H1 (cell line): ENCODE results near the gene ELFN2. TPM values are rescaled to one million over a fixed set of nuclear protein-coding genes. Genes with fewer than 3 reads are reported as not detected.
A peak's percentile ranks its signal among the peaks of the same experiment; 100 is the strongest.

Experiments
- CTCF ChIA-PET: fragments of 300-600 bp; sonication (Branson Sonifier 250); formaldehyde crosslinking; loops from one replicate; lab custom pipeline; 2021; ENCODE audit not compliant: partially characterized antibody; lab: Charles Lee
- POLR2A ChIA-PET: fragments of 300-600 bp; sonication (Branson Sonifier 250); formaldehyde crosslinking; loops from one replicate; lab custom pipeline; 2021; ENCODE audit warnings: inconsistent platforms; ENCODE audit not compliant: partially characterized antibody; lab: Charles Lee
- DNase-seq, 2 experiments: peaks; one replicate each; pipeline versions ENCODE4 v3.0.0 to v3.0.0-alpha.2; 2010 to 2022; ENCODE audit warnings: low spot score in 2 of 2, low read depth in 1 of 2, mixed read lengths in 1 of 2
- FAIRE-seq: peaks from 2 replicates; lab custom pipeline; 2011; peaks lifted over from hg19 to GRCh38; lab: Jason Lieb, UNC
- H2AFZ ChIP-seq: 2 replicates; pipeline ENCODE4 v1.8.1; 2012; ENCODE audit warnings: low read length, inconsistent platforms
- H2AK5ac ChIP-seq: 2 replicates; pipeline ENCODE4 v1.6.1; 2013; ENCODE audit warnings: low read depth, low read length
- H2BK120ac ChIP-seq: replicated peaks from 2 replicates; pipeline ENCODE3; 2013; ENCODE audit warnings: low read depth, low read length, inconsistent platforms
- H2BK12ac ChIP-seq: 2 replicates; pipeline ENCODE4 v1.6.1; 2013; ENCODE audit warnings: low read depth, low read length
- H2BK15ac ChIP-seq: 2 replicates; pipeline ENCODE4 v1.6.1; 2013; ENCODE audit warnings: low read length
- H2BK20ac ChIP-seq: 2 replicates; pipeline ENCODE4 v1.6.1; 2013; ENCODE audit warnings: low read length
- H2BK5ac ChIP-seq: 2 replicates; pipeline ENCODE4 v1.6.1; 2013; ENCODE audit warnings: low read depth, low read length
- H3K14ac ChIP-seq: 2 replicates; pipeline ENCODE4 v1.6.1; 2013; ENCODE audit warnings: inconsistent platforms; ENCODE audit not compliant: insufficient read length
- H3K18ac ChIP-seq: 2 replicates; pipeline ENCODE4 v1.6.1; 2013; ENCODE audit warnings: low read length; ENCODE audit errors: extremely low read depth
- H3K23ac ChIP-seq: 2 replicates; pipeline ENCODE4 v1.6.1; 2013; ENCODE audit warnings: inconsistent platforms; ENCODE audit not compliant: insufficient read length
- H3K23me2 ChIP-seq: 2 replicates; pipeline ENCODE4 v1.6.1; 2013; ENCODE audit warnings: low read depth, low read length
- H3K27ac ChIP-seq: 2 replicates; pipeline ENCODE4 v1.6.1; 2011; ENCODE audit warnings: low read depth, low read length, inconsistent platforms
- H3K27me3 ChIP-seq, 4 experiments: replicated peaks in 1 of 4; 1 replicate in 1 of 4; 2 replicates in 3 of 4; pipeline versions ENCODE4 v1.6.1 to v1.8.1; 2011 to 2013; ENCODE audit warnings: low read length in 3 of 4, mild to moderate bottlenecking in 3 of 4, inconsistent platforms in 2 of 4, mixed read lengths in 2 of 4, moderate library complexity in 1 of 4; ENCODE audit not compliant: control insufficient read depth in 3 of 4, insufficient read depth in 3 of 4; ENCODE audit errors: extremely low read depth in 1 of 4
- H3K36me3 ChIP-seq, 4 experiments: 2 replicates each; pipeline versions ENCODE4 v1.6.1 to v1.8.1; 2011 to 2013; ENCODE audit warnings: mild to moderate bottlenecking in 4 of 4, low read length in 3 of 4, moderate library complexity in 2 of 4, control low read depth in 1 of 4, inconsistent platforms in 1 of 4; ENCODE audit not compliant: insufficient read depth in 4 of 4, control insufficient read depth in 2 of 4
- H3K4ac ChIP-seq: replicated peaks from 2 replicates; pipeline ENCODE3; 2013; ENCODE audit warnings: low read length, low read depth, mixed read lengths, inconsistent platforms; ENCODE audit not compliant: insufficient read length
- H3K4me1 ChIP-seq, 4 experiments: replicated peaks in 1 of 4; 1 replicate in 1 of 4; 2 replicates in 3 of 4; pipeline versions ENCODE4 v1.6.1 to v1.8.1; 2011 to 2013; ENCODE audit warnings: low read length in 3 of 4, inconsistent platforms in 2 of 4, mixed read lengths in 1 of 4; ENCODE audit not compliant: insufficient read depth in 4 of 4, control insufficient read depth in 3 of 4
- H3K4me2 ChIP-seq, 2 experiments: 2 replicates each; pipeline versions ENCODE4 v1.6.1 to v1.8.1; 2011 to 2013; ENCODE audit warnings: low read depth in 2 of 2, low read length in 2 of 2, control low read depth in 1 of 2, inconsistent platforms in 1 of 2, mild to moderate bottlenecking in 1 of 2; ENCODE audit not compliant: insufficient read depth in 1 of 2
- H3K4me3 ChIP-seq, 4 experiments: fragments of 200-600, 300-600 bp in 1 of 4; sonication (generic), shearing (Covaris generic), sonication (Bioruptor Twin) in 1 of 4; 2 replicates each; pipeline versions ENCODE4 v1.5.1 to v1.8.1; 2011 to 2016; ENCODE audit warnings: low read length in 4 of 4, low read depth in 3 of 4, control low read depth in 2 of 4, inconsistent platforms in 2 of 4, mild to moderate bottlenecking in 2 of 4, mixed read lengths in 1 of 4, moderate library complexity in 1 of 4; ENCODE audit not compliant: insufficient read depth in 2 of 4; ENCODE audit errors: extremely low read depth in 1 of 4
- H3K56ac ChIP-seq: replicated peaks from 2 replicates; pipeline ENCODE3; 2013; ENCODE audit warnings: low read depth, mild to moderate bottlenecking, mixed read lengths, low read length, inconsistent platforms; ENCODE audit not compliant: insufficient read length
- H3K79me1 ChIP-seq: 2 replicates; pipeline ENCODE4 v1.6.1; 2013; ENCODE audit warnings: low read depth, low read length, control low read depth
- H3K79me2 ChIP-seq, 2 experiments: 2 replicates each; pipeline versions ENCODE4 v1.6.1 to v1.8.1; 2012 to 2013; ENCODE audit warnings: low read length in 2 of 2, mild to moderate bottlenecking in 2 of 2, inconsistent platforms in 1 of 2; ENCODE audit not compliant: insufficient read depth in 2 of 2, control insufficient read depth in 1 of 2
- H3K9ac ChIP-seq, 4 experiments: replicated peaks in 1 of 4; 1 replicate in 1 of 4; 2 replicates in 3 of 4; pipeline versions ENCODE4 v1.6.1 to v1.8.1; 2011 to 2013; ENCODE audit warnings: low read depth in 3 of 4, low read length in 3 of 4, control low read depth in 2 of 4, mild to moderate bottlenecking in 2 of 4, moderate library complexity in 2 of 4, inconsistent platforms in 1 of 4; ENCODE audit errors: extremely low read depth in 1 of 4
- H3K9me3 ChIP-seq, 2 experiments: 2 replicates each; pipeline versions ENCODE4 v1.6.1 to v1.8.1; 2012 to 2013; ENCODE audit warnings: mild to moderate bottlenecking in 2 of 2, moderate library complexity in 2 of 2, control low read depth in 1 of 2, inconsistent platforms in 1 of 2, low read depth in 1 of 2, low read length in 1 of 2, mixed read lengths in 1 of 2; ENCODE audit not compliant: insufficient read depth in 2 of 2
- H4K20me1 ChIP-seq, 2 experiments: replicated peaks in 1 of 2; 2 replicates each; pipeline versions ENCODE3 to v1.8.1; 2011 to 2013; ENCODE audit warnings: inconsistent platforms in 2 of 2, low read length in 2 of 2, mild to moderate bottlenecking in 1 of 2; ENCODE audit not compliant: insufficient read depth in 2 of 2, control insufficient read depth in 1 of 2
- H4K5ac ChIP-seq: 2 replicates; pipeline ENCODE4 v1.6.1; 2013; ENCODE audit warnings: low read length, low read depth, mixed read lengths, inconsistent platforms; ENCODE audit not compliant: insufficient read length
- H4K8ac ChIP-seq: 2 replicates; pipeline ENCODE4 v1.8.0; 2013; ENCODE audit warnings: mild to moderate bottlenecking, moderate library complexity, low read length, inconsistent platforms; ENCODE audit not compliant: insufficient read depth; ENCODE audit errors: extremely low read depth
- H4K91ac ChIP-seq: replicated peaks from 2 replicates; pipeline ENCODE3; 2013; ENCODE audit warnings: low read length, mixed read lengths, inconsistent platforms; ENCODE audit not compliant: insufficient read length
- CBX8 ChIP-seq: fragments of 300-800, 300-1000 bp; sonication (generic); IDR thresholded peaks from 2 replicates; pipeline ENCODE4 v1.7.1; 2016; ENCODE audit warnings: low read depth, low read length, borderline replicate concordance
- GABPA ChIP-seq: IDR thresholded peaks from 2 replicates; pipeline ENCODE4 v1.6.1; 2011; ENCODE audit warnings: mild to moderate bottlenecking, low read length, moderate library complexity, borderline replicate concordance; ENCODE audit not compliant: insufficient read depth
- SIN3A ChIP-seq, 2 experiments: IDR thresholded peaks in 1 of 2; conservative IDR thresholded peaks in 1 of 2; 2 replicates each; pipeline ENCODE4 v1.6.1; 2011 to 2012; ENCODE audit warnings: low read length in 2 of 2, improper control_type of control experiment in 1 of 2, low read depth in 1 of 2, mild to moderate bottlenecking in 1 of 2
- SRF ChIP-seq: IDR thresholded peaks from 2 replicates; pipeline ENCODE4 v1.6.1; 2011; ENCODE audit warnings: mild to moderate bottlenecking, low read depth, low read length, moderate library complexity
- SUZ12 ChIP-seq: fragments of 200-600 bp; sonication (generic); IDR thresholded peaks from 2 replicates; pipeline ENCODE4 v1.6.1; 2012; ENCODE audit warnings: mild to moderate bottlenecking, inconsistent platforms, low read length, moderate library complexity, mixed read lengths
- ZNF274 ChIP-seq: IDR thresholded peaks from 2 replicates; pipeline ENCODE4 v1.7.0; 2012; ENCODE audit warnings: low read length, borderline replicate concordance; ENCODE audit errors: extremely low read depth
- WGBS, 2 experiments: shearing (Covaris generic) in 1 of 2; methylation state at CpG; one replicate each; pipeline versions ENCODE4 v1.1.6 to v1.1.7; 2013 to 2015; ENCODE audit warnings: low lambda C conversion rate in 2 of 2, mixed read lengths in 2 of 2, inconsistent platforms in 1 of 2, low coverage in 1 of 2, missing lambda C conversion rate in 1 of 2; ENCODE audit not compliant: insufficient replicate concordance in 2 of 2, insufficient coverage in 1 of 2, insufficient read length in 1 of 2; ENCODE audit errors: extremely low coverage in 1 of 2, missing lambda C conversion rate in 1 of 2; 5-methylcytosine and 5-hydroxymethylcytosine counted together
- polyA plus RNA-seq, 7 experiments: library from polyadenylated mRNA; depleted of rRNA in 3 of 7; stranded (reverse) in 5 of 7; unstranded in 2 of 7; fragments of >200 nt in 5 of 7; fragments of 200-250 nt in 2 of 7; gene quantifications; 1 replicate in 5 of 7; 2 replicates in 1 of 7; 4 replicates in 1 of 7; pipeline versions ENCODE4 v1.2.1 to v1.2.3, GENCODE V29; 2011 to 2013; ENCODE audit warnings: missing spikeins in 2 of 7, mixed read lengths in 2 of 7
- total RNA-seq: library from RNA; stranded (reverse); fragmentation: NEBNext Ultra II Directional; extraction: Animal tissue kit (Norgen Biotek cat#: 25700); gene quantifications from 2 replicates; pipeline ENCODE4 v1.2.1, GENCODE V29; 2021
- TF ChIP-seq, protein P1 (sequence below): IDR thresholded peaks from 2 replicates; pipeline ENCODE4 v1.6.1; 2012; ENCODE audit warnings: inconsistent platforms

Gene ELFN2
- total and polyA plus RNA-seq, 2 of the 8 experiments (the other 6 are each of a cell fraction or from before 2014, with no cell fraction given): 0.63 to 0.88 TPM

DNA sequence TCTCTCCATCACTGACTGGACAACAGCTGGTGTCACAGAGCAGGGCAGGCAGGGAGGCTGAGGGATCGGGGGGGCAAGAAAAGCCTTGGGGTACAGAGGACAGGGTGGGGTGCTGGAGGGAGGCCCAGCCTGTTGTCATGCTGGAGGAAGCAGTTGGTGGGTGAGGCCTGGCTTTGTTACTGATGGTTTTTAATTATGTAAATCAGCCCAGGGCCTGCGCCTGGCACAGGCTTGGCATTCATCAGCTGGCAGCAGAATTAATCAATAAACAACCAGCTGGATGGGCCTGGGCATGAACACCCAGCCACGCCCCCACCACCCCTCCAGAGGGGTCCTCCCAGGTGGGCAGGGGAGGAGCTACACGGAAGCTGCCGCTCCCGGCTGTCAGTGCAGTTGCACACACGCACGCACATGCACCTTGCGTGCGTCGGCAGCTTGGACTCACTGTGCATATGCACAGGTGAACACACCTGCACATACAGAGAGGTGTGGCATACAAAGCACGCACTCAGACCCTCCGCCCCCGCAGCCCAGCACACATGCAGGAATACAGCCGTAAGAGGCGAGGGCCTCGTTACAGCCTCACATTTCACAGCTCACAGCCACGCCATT, 21.3 kb upstream of the ELFN2 start:
- FAIRE-seq (no peak), DNase-seq (no peak)
- Histone ChIP-seq H3K14ac (no peak overlapping the region), H3K9ac (no peak overlapping the region), H2BK12ac (peak overlapping the region; percentile 6; the same call in 1 of the 2 replicates), H3K27ac (no peak overlapping the region), H4K8ac (no peak overlapping the region), H3K4me1 (peaks cover 0 to 2% (median 0%) of the 10 kb centered on the region in 4 experiments; a peak in 1 of 7 replicates), H2AFZ (no peak overlapping the region), H3K79me1 (no peaks in the 10 kb centered on the region), H3K79me2 (no peaks in the 10 kb centered on the region), H3K4me2 (no peak overlapping the region), H2BK20ac (no peak overlapping the region), H3K36me3 (no peaks in the 10 kb centered on the region), H2BK15ac (no peak overlapping the region), H3K23ac (no peak overlapping the region), H3K27me3 (peaks cover 0 to 2% (median 0%) of the 10 kb centered on the region in 4 experiments; a peak in 1 of 7 replicates), H2BK5ac (no peak overlapping the region), H3K4ac (no peak overlapping the region), H2AK5ac (no peak overlapping the region), H3K9me3 (no peaks in the 10 kb centered on the region), H2BK120ac (no peak overlapping the region), H3K18ac (no peak overlapping the region), H3K4me3 (no peak overlapping the region), H3K23me2 (no peaks in the 10 kb centered on the region), H4K5ac (no peak overlapping the region), H4K91ac (no peak overlapping the region), H3K56ac (no peak overlapping the region), H4K20me1 (no peaks in the 10 kb centered on the region)
- TF ChIP-seq GABPA (no peak), CBX8 (no peak), SRF (no peak), SUZ12 (no peak), SIN3A (conservative IDR thresholded peaks at IDR 0.05 in 1 of 2, IDR thresholded peaks at IDR 0.05 in 1 of 2; ENCODE audit: low read depth in 1 of 2, low read length in 2 of 2) (no peak), ZNF274 (no peak)
- TF ChIP-seq, protein P1, sequence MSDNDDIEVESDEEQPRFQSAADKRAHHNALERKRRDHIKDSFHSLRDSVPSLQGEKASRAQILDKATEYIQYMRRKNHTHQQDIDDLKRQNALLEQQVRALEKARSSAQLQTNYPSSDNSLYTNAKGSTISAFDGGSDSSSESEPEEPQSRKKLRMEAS: no peak
- WGBS, 2 experiments: 92% methylated on average over 17 of the region's 18 CpGs; no CpG with 5 or more reads in 1 of the 2 experiments
- CTCF ChIA-PET: interaction anchor here (0.5 to 2.8 kb wide), 15 partner anchors 8 to 203 kb away, joined by 3 to 22 read pairs (median 4); no protein-coding TSS in a partner anchor
- POLR2A ChIA-PET: interaction anchor here (1.0 kb wide), 1 partner anchor 17 kb away, joined by 3 read pairs; no protein-coding TSS in a partner anchor
